GM21723 (cell line): ENCODE measurements around the gene ZYX.
"Not testable (repeated sequence)": the region's sequence is repeated elsewhere in the genome, so short reads cannot be mapped to it uniquely, and the experiment has no call there.

Experiments used
- ATAC-seq: cut with Tn5 transposase; IDR thresholded peaks from one replicate; pipeline ENCODE4 v1.9.1; 2021; ENCODE audit warnings: mild to moderate bottlenecking, moderate library complexity; ENCODE audit not compliant: unreplicated experiment

Gene ZYX

DNA sequence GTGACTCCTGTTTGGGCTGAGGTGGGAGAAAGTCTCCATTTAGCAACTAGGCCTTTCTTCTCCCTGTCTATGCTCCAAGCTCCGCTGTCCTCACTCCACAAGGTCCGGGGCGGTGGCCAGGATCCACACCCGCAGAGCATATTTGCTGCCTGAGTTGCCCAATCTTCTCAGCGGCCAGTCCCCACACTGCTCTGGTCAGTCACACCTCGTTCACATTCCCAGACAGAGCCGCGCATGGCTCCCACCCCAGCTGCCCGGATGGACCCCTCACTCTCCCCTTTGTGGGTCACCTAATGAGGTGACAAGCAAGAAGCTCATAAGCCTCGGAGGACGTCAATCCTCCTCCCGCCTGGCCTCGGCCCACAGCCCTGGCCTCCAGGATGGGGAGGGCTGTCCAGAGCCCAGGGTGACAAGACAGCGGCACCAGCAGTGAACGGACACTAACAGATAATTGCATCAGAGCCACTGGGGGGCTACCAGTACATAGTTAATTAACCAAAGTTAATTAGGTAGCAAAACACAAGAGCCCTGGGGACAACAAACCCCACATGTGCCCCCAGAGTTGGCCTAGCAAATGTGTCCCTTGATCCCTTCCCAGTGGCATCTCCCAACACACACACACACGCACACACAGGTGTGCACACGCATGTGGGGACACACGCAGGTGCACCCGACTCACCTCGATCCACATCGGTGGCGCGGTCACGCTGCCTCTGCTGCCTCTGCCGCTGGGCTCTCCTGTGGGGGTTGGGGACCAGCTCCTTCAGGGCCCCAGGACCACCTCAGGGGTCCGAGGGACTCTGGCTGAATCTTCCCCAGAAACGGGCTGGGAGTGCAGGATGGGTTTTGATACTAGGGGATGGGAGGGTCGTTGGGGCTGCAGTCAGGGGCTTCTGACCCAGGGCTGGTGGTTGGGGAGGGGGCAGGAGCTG is 15.7 kb downstream of the ZYX start:
- ATAC-seq = no peak

- ATAC-seq = no peak
These were observed 16.8 kb downstream of the ZYX start for GRCh38 chr7:143397710-143398530.

DNA sequence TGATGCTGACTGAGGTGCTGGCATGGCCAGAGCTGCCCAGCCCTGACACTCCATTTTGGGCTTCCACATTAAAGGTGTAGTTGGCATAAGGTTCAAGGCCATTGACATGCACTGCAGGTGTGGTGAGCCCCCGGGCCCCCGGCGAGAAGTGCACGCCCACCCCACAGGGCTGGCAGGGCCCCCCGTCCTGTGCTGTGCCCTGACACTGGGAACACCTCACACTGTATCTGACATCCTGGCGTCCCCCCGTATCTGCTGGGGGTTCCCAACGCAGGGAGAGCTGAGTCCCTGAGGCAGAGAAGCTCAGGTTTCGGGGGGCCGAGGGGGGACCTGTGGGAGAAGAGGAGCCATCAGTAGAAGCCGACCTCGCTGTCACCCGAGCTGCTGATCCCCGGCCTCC is 17.5 kb downstream of the ZYX start:
- no peak for ATAC-seq

DNA sequence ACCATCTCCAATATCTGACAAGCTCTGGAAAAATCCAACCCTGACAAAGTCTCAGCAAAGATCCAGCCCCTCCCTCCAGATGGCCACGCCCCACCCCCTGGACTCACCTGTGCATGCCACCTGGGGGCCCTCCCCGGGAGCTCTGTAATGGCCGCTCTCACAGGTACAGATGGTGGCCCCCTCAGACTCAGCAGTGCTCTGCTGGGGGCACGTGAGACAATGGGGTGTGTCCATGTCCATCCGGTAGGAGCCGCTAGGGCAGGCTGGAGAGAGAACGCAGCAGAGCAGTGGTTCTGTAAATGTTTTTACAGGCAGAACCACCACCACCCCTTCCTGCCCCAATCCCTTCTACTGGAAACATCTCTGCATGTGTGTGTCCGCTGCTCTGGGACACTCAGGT is 18.0 kb downstream of the ZYX start:
- no peak for ATAC-seq

DNA sequence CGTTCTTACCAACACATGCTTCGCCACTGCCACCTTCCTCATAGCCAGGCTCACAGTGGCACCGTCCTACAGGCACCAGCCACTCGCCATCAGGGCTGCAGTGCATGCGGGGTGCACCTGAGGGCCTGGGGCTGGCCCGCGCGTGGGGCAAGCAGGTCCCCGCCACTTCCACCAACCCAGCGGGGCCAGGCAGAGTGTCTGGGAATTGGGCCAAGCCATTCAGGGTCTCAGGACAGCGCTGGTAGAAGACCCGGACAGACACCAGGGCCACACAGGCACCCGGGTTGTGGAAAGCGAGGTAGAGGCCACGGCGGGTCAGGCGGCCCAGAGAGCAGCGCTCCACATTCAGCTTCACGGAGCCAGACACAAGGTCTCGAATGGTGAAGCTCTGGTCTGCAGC is 18.5 kb downstream of the ZYX start:
- no peak for ATAC-seq

DNA sequence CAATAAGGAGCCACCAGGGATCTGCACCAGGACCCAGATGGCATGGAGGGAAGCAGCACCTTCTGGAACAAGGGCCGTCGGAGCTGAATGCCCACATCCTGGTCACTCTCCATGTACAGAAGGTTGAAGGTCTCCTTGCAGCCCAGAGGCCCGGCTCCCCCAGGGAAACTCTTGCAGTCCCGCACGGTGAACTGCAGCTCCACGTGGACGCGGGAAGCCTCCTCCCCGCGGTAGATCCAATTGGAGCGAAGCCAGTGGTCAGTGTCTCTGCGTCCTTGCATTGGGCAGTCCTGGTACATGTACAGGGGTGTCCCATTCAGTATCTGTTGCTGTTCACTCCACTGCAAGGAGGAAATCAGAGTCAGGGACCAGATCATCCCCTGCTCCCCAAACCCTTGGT is 20.1 kb downstream of the ZYX start:
- no peak for ATAC-seq

GRCh38 chr7:143402233-143402632 is 21.1 kb downstream of the ZYX start:
- not testable (repeated sequence) for ATAC-seq

GRCh38 chr7:143405173-143406001 is 24.2 kb downstream of the ZYX start:
- no peak for ATAC-seq

DNA sequence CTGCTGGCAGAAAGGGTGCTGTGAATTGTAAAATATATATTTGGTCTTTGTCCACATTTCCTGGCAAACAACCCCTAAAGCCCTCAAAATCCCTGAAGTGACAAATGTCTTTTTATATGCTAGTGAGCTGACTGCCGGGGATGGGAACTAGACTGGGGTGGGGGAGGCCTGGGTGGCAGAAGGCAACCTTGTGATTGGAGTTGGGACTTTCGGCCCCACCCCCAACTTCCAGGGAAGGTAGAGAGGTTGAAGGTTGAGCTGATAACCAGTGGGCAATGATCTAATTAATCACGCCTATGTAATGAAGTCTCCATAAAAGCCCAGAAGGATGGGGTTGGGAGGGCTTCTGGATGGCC is 24.8 kb downstream of the ZYX start:
- ATAC-seq = no peak

GRCh38 chr7:143407287-143408251 is 26.4 kb downstream of the ZYX start:
- no peak for ATAC-seq

GRCh38 chr7:143408252-143408685 is 27.1 kb downstream of the ZYX start:
- ATAC-seq = no peak

GRCh38 chr7:143408686-143409561 is 27.8 kb downstream of the ZYX start, which contains the start of gene EPHA1:
TSS of gene EPHA1 (minus strand) at chr7:143408856. CDS start at chr7:143408805, 51 bp downstream.
- ATAC-seq = peak; percentile 59

DNA sequence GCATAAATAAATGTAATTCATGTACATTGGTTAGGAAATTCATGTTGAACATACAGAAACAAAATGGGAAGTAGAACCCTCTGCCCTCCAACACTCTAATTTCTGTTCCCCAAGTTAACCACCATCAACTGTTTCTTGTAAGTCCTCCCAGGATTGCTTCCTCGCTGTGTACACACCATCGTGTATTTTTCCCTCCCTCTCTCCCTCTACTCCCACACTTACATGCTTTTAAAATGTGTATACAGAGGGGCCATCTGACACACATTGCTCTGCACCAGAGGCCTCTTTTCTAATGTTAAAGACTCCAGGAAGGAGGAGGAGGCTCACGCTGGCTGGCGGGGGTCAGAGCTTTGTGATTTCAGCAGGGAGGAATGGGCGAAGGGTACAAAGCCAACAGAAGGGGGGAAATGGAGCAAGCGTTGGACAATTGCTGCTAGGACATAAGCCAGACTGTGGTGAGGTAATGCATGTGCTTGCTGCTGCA is 29.4 kb downstream of the ZYX start:
- no peak for ATAC-seq

- ATAC-seq = no peak
These were observed 31.0 kb downstream of the ZYX start for GRCh38 chr7:143411976-143412708.

GRCh38 chr7:143413123-143413522 is 32.0 kb downstream of the ZYX start:
- no peak for ATAC-seq

GRCh38 chr7:143415209-143415608 is 34.1 kb downstream of the ZYX start:
- ATAC-seq = not testable (repeated sequence)

DNA sequence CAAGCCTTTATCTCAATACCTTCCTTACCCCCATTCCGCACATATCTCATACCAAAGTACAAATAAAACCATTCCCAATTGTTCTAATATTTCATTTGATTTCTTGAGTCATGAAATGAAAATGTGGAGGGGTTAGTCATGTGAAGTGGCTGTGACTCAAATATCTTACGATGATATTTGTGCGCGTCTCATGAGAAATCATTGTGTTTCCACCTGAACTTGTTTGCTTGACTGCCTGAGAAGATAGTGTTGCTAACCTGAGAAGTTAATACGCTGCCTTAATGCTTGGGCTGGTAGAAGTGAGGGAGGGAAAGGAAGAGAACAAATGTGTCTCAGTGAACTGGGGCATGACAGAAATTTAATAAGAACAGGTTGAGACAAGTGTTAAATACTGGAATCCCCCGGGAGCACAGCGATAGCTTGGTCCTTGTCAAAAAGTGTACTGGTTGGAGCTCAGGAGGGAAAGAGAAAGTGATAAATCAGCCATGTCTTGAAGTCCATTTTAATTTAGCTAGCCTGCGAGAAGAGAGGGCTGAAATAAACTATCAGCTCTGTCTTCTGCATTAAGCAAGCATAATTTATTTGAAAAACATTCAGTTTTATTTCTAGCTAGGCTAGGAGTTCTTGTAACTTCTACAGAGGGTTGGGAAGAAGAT is 34.7 kb downstream of the ZYX start:
- ATAC-seq = no peak
